Measurements from ENCODE around the gene CAMTA1.

The CAMTA1 gene

DNA sequence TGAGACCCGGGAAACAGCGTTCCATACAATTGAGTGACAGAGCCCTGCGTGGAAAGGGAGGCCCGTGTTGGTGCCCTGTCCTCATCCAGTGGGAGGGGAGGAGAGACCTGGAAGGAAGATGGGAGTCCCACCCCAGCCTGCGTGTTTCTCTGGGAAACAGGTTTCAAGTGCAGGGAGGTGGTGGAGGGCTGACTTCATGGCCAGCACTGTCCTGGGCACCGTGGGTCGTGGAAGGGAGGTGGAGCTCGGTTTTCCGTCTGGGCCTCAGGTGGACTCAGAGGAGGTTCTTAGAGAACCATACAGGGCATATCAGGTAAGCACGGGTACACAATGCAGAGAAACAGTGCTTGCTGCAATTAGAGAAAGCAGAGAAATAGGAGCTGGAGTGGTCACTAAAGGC, 222.6 kb downstream of the CAMTA1 start:
- no peak overlapping the region for H3K4me3 ChIP-seq (ENCODE audit: low read depth, low read length)
- TF ChIP-seq, protein P1, sequence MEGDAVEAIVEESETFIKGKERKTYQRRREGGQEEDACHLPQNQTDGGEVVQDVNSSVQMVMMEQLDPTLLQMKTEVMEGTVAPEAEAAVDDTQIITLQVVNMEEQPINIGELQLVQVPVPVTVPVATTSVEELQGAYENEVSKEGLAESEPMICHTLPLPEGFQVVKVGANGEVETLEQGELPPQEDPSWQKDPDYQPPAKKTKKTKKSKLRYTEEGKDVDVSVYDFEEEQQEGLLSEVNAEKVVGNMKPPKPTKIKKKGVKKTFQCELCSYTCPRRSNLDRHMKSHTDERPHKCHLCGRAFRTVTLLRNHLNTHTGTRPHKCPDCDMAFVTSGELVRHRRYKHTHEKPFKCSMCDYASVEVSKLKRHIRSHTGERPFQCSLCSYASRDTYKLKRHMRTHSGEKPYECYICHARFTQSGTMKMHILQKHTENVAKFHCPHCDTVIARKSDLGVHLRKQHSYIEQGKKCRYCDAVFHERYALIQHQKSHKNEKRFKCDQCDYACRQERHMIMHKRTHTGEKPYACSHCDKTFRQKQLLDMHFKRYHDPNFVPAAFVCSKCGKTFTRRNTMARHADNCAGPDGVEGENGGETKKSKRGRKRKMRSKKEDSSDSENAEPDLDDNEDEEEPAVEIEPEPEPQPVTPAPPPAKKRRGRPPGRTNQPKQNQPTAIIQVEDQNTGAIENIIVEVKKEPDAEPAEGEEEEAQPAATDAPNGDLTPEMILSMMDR (IDR thresholded peaks at IDR 0.05; ENCODE audit: borderline replicate concordance, insufficient read depth, low read depth, low read length): no peak

DNA sequence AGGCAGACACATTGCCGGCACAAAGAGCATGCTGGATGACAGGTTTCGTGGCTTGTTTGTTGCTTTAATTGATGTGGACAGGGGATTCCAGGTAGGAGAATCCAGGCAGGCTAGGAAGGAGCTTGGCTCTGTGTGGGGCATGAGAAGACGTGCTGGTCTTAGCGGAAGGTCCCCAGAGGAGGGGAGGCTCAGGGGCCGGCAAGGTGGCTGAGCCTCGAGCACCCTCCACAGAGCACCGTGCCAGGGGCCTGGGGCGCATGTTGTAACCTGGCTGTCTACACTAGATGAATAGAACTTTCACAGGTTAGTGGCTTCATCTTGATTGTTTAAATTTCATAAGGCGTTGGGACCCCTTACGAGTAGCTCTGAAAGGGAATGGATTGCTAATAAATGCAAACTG, 223.1 kb downstream of the CAMTA1 start:
- no peak overlapping the region for H3K4me3 ChIP-seq (ENCODE audit: low read depth, low read length)
- TF ChIP-seq, protein P1 (IDR thresholded peaks at IDR 0.05; ENCODE audit: borderline replicate concordance, insufficient read depth, low read depth, low read length): no peak

DNA sequence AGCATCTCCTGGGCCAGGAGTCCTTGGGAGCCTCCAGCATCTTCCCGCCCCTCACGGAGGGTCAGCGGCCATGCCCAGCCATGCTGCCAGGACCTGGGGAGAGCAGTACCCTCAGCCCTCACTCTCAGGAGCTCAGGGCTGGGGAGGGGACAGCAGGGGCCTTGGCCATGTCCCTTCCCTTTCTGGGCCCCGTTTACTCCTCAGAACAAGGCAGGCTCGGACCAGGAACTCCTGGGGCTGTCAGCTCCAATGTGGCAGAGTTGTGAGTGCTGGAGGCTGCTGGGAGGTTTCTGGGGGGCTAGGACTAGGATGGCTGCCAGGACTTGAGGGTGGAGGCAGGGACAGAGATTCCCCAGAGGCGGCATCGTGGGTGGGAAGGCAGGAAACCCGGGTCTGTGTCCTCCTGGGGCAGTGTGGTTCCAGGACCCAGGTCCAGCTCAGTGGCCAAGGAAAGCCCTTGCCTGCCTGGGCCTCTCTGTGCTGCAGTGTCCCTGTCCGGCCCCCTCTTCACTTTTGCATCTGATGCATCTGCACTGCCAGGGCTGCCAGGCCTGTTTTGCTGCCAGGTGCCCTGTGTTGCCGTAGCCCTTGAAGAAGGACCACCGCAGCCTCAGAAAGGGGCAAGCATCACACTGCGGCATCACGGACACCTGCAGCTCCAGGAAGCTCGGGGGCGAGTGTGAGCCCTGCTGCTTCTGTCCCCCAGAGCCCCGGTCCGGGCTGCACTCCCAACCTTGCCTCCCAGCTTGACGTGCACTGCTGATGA, 223.9 kb downstream of the CAMTA1 start:
- H3K4me3 ChIP-seq (ENCODE audit: low read depth, low read length): no peak overlapping the region
- TF ChIP-seq, protein P1 (IDR thresholded peaks at IDR 0.05; ENCODE audit: borderline replicate concordance, insufficient read depth, low read depth, low read length): no peak

DNA sequence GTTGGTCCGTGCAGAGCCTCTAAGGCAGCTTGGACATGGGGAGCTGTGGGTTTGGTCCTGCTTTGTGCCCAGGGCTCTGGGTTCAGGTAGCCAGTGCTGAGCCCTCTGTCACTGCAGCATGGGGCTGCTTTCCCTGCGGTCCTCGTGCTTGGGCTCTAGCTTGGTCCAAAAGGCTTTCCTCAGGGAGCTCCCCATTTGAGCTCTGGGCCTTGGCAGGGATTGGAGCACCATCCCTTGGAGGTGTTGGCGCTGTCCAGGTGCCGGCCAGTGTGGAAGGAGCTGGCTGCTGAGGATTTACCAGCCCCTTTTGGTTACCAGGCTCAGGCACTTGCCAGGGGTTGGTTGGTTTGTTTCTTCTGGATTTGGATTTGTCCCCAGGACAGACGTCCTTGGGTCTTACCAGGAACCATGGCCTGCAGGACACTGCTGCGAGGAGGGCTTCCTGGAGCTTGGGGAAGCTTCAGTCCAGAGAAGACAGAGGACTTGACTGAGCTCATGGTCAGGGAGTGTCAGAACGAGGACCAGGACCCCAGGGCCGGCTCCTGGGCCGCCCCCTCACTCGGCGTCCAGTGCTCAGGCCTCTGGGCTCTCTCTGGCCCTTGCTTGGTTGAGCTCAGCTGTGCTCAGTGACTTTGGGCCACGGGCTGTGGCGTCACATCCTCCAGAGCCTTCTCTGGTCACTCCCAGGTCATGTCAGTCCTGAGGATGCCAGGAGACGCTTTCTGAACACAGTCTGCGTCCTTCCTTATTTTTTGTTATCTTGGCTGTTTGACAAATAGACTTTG, 224.7 kb downstream of the CAMTA1 start:
- no peak overlapping the region for H3K4me3 ChIP-seq (ENCODE audit: low read depth, low read length)
- TF ChIP-seq, protein P1 (IDR thresholded peaks at IDR 0.05; ENCODE audit: borderline replicate concordance, insufficient read depth, low read depth, low read length): no peak

DNA sequence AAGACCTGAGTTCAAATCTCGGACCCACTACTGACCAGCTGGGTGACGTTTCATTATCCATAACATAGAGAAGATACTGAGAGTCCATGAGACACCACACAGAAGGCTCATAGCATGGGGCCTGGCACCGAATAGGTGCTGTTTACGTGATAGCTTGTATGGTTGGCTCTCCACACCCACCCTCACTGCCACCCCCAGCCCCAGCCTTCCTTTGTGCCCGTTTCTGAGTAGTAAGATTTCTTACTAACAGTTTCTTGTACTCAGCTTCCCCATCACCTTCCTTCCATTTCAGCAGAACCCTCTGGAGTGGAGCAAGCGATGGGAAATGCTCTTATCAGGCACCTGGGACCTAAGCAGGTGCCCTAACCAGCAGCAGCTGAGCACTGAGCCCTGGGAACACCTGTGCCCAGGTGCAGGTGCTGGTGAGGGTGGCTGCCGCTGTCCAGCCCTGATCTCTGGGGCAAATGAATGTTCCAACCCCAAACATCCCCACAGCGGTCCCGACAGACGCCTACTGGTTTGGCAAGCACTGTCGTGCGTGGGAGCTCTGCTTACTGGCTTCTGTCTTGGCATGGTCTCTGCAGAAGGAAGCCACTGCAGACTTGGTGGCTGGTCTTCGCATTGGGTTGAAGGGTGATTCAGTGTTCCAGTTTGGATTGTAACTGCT, 225.4 kb downstream of the CAMTA1 start:
- TF ChIP-seq, protein P1 (IDR thresholded peaks at IDR 0.05; ENCODE audit: borderline replicate concordance, insufficient read depth, low read depth, low read length): no peak
- no peak overlapping the region for H3K4me3 ChIP-seq (ENCODE audit: low read depth, low read length)

DNA sequence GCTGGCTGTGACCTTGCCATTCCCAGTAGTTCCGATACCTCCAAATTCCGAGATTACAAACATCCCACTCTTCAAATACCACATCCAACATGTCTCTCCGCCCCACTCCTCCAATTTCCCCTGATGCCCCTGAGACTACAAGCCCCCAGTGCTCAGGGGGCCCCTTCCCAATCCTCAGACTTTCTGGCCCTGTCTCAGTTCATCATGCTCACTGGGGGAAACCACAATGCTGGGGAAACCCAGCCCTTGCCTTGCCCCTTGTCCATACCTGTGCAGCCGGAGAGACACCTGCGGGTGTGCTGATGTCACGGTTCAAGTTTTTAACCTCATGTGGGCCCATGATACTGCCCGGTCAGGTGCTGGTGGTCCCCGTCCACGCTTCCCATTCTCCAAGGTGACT, 226.6 kb downstream of the CAMTA1 start:
- H3K4me3 ChIP-seq (ENCODE audit: low read depth, low read length): no peak overlapping the region
- TF ChIP-seq, protein P1 (IDR thresholded peaks at IDR 0.05; ENCODE audit: borderline replicate concordance, insufficient read depth, low read depth, low read length): no peak
